ENCODE data around the gene ELAPOR2.
"Not testable (repeated sequence)": the region's sequence is repeated elsewhere in the genome, so short reads cannot be mapped to it uniquely, and the experiment has no call there.

Gene ELAPOR2

GRCh38 chr7:87060288-87060537 lies 759 bp upstream of the ELAPOR2 start:
- no peak overlapping the region for H3K4me3 ChIP-seq (ENCODE audit: low read depth, low read length)
- no peak for TF ChIP-seq CTCF (conservative IDR thresholded peaks at IDR 0.05; ENCODE audit: low read depth, low read length)
- DNase-seq (ENCODE audit: low read depth), result no peak

- TF ChIP-seq CTCF (conservative IDR thresholded peaks at IDR 0.05; ENCODE audit: low read depth, low read length), result no peak
- peak; percentile 1 for DNase-seq (ENCODE audit: low read depth)
- peak overlapping the region; percentile 47 for H3K4me3 ChIP-seq (ENCODE audit: low read depth, low read length)
Observed at GRCh38 chr7:87058744-87059524, 520 bp downstream of the ELAPOR2 start.

GRCh38 chr7:87057210-87057609 lies 2.2 kb downstream of the ELAPOR2 start:
- no peak for DNase-seq (ENCODE audit: low read depth)
- TF ChIP-seq CTCF (conservative IDR thresholded peaks at IDR 0.05; ENCODE audit: low read depth, low read length), result no peak
- H3K4me3 ChIP-seq (ENCODE audit: low read depth, low read length), result no peak overlapping the region

- no peak overlapping the region for H3K4me3 ChIP-seq (ENCODE audit: low read depth, low read length)
- DNase-seq (ENCODE audit: low read depth), result no peak
- no peak for TF ChIP-seq CTCF (conservative IDR thresholded peaks at IDR 0.05; ENCODE audit: low read depth, low read length)
Observed at GRCh38 chr7:87056346-87056745, 3.1 kb downstream of the ELAPOR2 start.

- no peak overlapping the region for H3K4me3 ChIP-seq (ENCODE audit: low read depth, low read length)
- DNase-seq (ENCODE audit: low read depth), result no peak
- TF ChIP-seq CTCF (conservative IDR thresholded peaks at IDR 0.05; ENCODE audit: low read depth, low read length), result no peak
Observed at GRCh38 chr7:87048839-87049238, 10.6 kb downstream of the ELAPOR2 start.

GRCh38 chr7:87046456-87046855 lies 13.0 kb downstream of the ELAPOR2 start:
- no peak for TF ChIP-seq CTCF (conservative IDR thresholded peaks at IDR 0.05; ENCODE audit: low read depth, low read length)
- H3K4me3 ChIP-seq (ENCODE audit: low read depth, low read length), result no peak overlapping the region
- no peak for DNase-seq (ENCODE audit: low read depth)

- H3K4me3 ChIP-seq (ENCODE audit: low read depth, low read length); DNase-seq (ENCODE audit: low read depth): not testable (repeated sequence)
Observed at GRCh38 chr7:87044713-87045112, 14.7 kb downstream of the ELAPOR2 start.

GRCh38 chr7:87041586-87041985 lies 17.9 kb downstream of the ELAPOR2 start:
- not testable (repeated sequence) for DNase-seq (ENCODE audit: low read depth); H3K4me3 ChIP-seq (ENCODE audit: low read depth, low read length)

GRCh38 chr7:87039691-87040299 lies 19.7 kb downstream of the ELAPOR2 start:
- not testable (repeated sequence) for DNase-seq (ENCODE audit: low read depth)
- H3K4me3 ChIP-seq (ENCODE audit: low read depth, low read length), result peak overlapping the region; percentile 22

All from choroid plexus epithelial cell (primary cell).